GM12878 (cell line): ENCODE data around the gene PCDHGA7. TPM values are rescaled to one million over a fixed set of nuclear protein-coding genes. Genes with fewer than 3 reads are reported as not detected.

Experiments
- ATAC-seq: fragments of 200-7000 bp; cut with Tn5 transposase; 3 replicates; pipeline ENCODE4 v1.9.1; 2020; ENCODE audit warnings: mild to moderate bottlenecking, moderate library complexity
- BruUV-seq: library from RNA; stranded (reverse); fragments of 400-500 nt; replicated peaks from 2 replicates; lab custom pipeline; 2021; lab: Mats Ljungman, UMichigan
- CTCF ChIA-PET: fragments of 300-600 bp; sonication (Branson Sonifier 250); formaldehyde crosslinking; extraction: SDS; loops from one replicate; lab custom pipeline; 2021; ENCODE audit warnings: inconsistent platforms; lab: Yijun Ruan, JAX
- POLR2A ChIA-PET: fragments of 350-600 bp; formaldehyde crosslinking; extraction: SDS; loops from one replicate; lab custom pipeline; 2021; ENCODE audit warnings: inconsistent platforms; lab: Charles Lee
- RAD21 ChIA-PET: fragments of 300-600 bp; sonication (Branson Sonifier 250); formaldehyde crosslinking; loops from one replicate; lab custom pipeline; 2023; ENCODE audit warnings: antibody characterized with exemption; ENCODE audit not compliant: unreplicated experiment; lab: Charles Lee
- SMC1A ChIA-PET: fragments of 300-600 bp; sonication (Branson Sonifier 250); formaldehyde crosslinking; loops from one replicate; lab custom pipeline; 2023; ENCODE audit not compliant: unreplicated experiment, uncharacterized antibody; lab: Charles Lee
- DNase-seq: peaks from one replicate; pipeline ENCODE4 v3.0.0-alpha.2; 2011; ENCODE audit warnings: low read depth, low spot score
- FAIRE-seq: peaks from 3 replicates; lab custom pipeline; 2011; peaks lifted over from hg19 to GRCh38; lab: Jason Lieb, UNC
- H2AFZ ChIP-seq: 2 replicates; pipeline ENCODE4 v1.6.0; 2011; ENCODE audit warnings: low read depth, low read length, control low read depth; ENCODE audit not compliant: control insufficient read depth
- H3K27ac ChIP-seq: 2 replicates; pipeline ENCODE4 v1.5.1; 2011; ENCODE audit warnings: control low read depth; ENCODE audit not compliant: control insufficient read depth, insufficient read depth
- H3K27me3 ChIP-seq, 2 experiments: replicated peaks in 1 of 2; 2 replicates each; pipeline versions ENCODE4 v1.6.0 to v1.6.1; 2011; ENCODE audit warnings: low read length in 1 of 2; ENCODE audit not compliant: control insufficient read depth in 2 of 2, insufficient read depth in 2 of 2
- H3K36me3 ChIP-seq, 2 experiments: 2 replicates each; pipeline ENCODE4 v1.5.1; 2011; ENCODE audit warnings: low read length in 1 of 2; ENCODE audit not compliant: control insufficient read depth in 2 of 2, insufficient read depth in 2 of 2
- H3K4me1 ChIP-seq: 2 replicates; pipeline ENCODE4 v1.6.1; 2011; ENCODE audit warnings: mild to moderate bottlenecking, low read length, moderate library complexity, mixed read lengths; ENCODE audit not compliant: control insufficient read depth, insufficient read depth
- H3K4me2 ChIP-seq: 2 replicates; pipeline ENCODE4 v1.6.0; 2011; ENCODE audit warnings: control low read depth; ENCODE audit not compliant: control insufficient read depth, insufficient read depth
- H3K4me3 ChIP-seq: fragments of 200-600 bp; sonication (generic); 2 replicates; pipeline ENCODE4 v1.5.1; 2016
- H3K79me2 ChIP-seq: 2 replicates; pipeline ENCODE4 v1.6.0; 2011; ENCODE audit warnings: low read length; ENCODE audit not compliant: control insufficient read depth, insufficient read depth
- H3K9ac ChIP-seq: 2 replicates; pipeline ENCODE4 v1.8.0; 2011; ENCODE audit warnings: low read length, control low read depth, mixed read lengths; ENCODE audit not compliant: control insufficient read depth, insufficient read depth
- H3K9me3 ChIP-seq: replicated peaks from 3 replicates; pipeline ENCODE4 v1.5.1; 2011; ENCODE audit warnings: mild to moderate bottlenecking, low read length; ENCODE audit not compliant: control insufficient read depth, insufficient read depth
- H4K20me1 ChIP-seq: 2 replicates; pipeline ENCODE4 v1.6.0; 2011; ENCODE audit not compliant: control insufficient read depth, insufficient read depth
- CBX5 ChIP-seq: sonication (generic); IDR thresholded peaks from 2 replicates; pipeline ENCODE4 v1.6.1; 2016; ENCODE audit warnings: low read depth, moderate library complexity, mild to moderate bottlenecking, inconsistent platforms
- CTCF ChIP-seq, 3 experiments: IDR thresholded peaks in 2 of 3; conservative IDR thresholded peaks in 1 of 3; 2 replicates each; pipeline ENCODE4 v1.5.1; 2011; ENCODE audit warnings: low read depth in 3 of 3, low read length in 3 of 3, mild to moderate bottlenecking in 3 of 3, control low read depth in 2 of 3, moderate library complexity in 2 of 3, inconsistent platforms in 1 of 3, mixed read lengths in 1 of 3; ENCODE audit not compliant: control insufficient read depth in 2 of 3, insufficient read depth in 1 of 3; ENCODE audit errors: extremely low read depth in 1 of 3
- RAD21 ChIP-seq: IDR thresholded peaks from 2 replicates; pipeline ENCODE4 v1.6.1; 2011; ENCODE audit warnings: mild to moderate bottlenecking, low read depth, low read length, moderate library complexity; ENCODE audit not compliant: insufficient read depth
- TBL1XR1 ChIP-seq: IDR thresholded peaks from 2 replicates; pipeline ENCODE4 v1.6.1; 2012; ENCODE audit warnings: low read depth, low read length, improper control_type of control experiment
- WGBS: methylation state at CpG from one replicate; pipeline ENCODE4 v1.1.6; 2016; ENCODE audit warnings: low lambda C conversion rate; ENCODE audit not compliant: insufficient replicate concordance, insufficient coverage; ENCODE audit errors: missing lambda C conversion rate; 5-methylcytosine and 5-hydroxymethylcytosine counted together
- in situ Hi-C: fragments of 300-500 bp; cut with MboI; formaldehyde crosslinking; loops from 9 replicates; pipeline ENCODE4 v1.14.3; 2018; ENCODE audit warnings: mixed read lengths
- intact Hi-C: fragments of 100-400 bp; cut with micrococcal nuclease; formaldehyde crosslinking; loops from one replicate; pipeline ENCODE4 v1.14.2; 2022; ENCODE audit not compliant: unreplicated experiment
- polyA plus RNA-seq, 11 experiments: library from polyadenylated mRNA; depleted of rRNA in 4 of 11; unstranded in 6 of 11; stranded (reverse) in 5 of 11; fragments of >200 nt; fragmentation: Nextera tagmentation in 4 of 11; fragmentation: Illumina TruSeq in 1 of 11; extraction: Ambion mirVana in 4 of 11; extraction: Trizol in 1 of 11; gene quantifications; 1 replicate in 1 of 11; 2 replicates in 10 of 11; pipeline versions ENCODE4 v1.2.1 to v1.2.3, GENCODE V29; 2011 to 2016; ENCODE audit warnings: inconsistent platforms in 2 of 11, missing spikeins in 2 of 11, low read depth in 1 of 11
- total RNA-seq, 4 experiments: library from RNA; depleted of rRNA in 3 of 4; stranded (reverse); fragments of >200 nt in 3 of 4; fragmentation: Illumina TruSeq in 1 of 4; extraction: Trizol in 1 of 4; gene quantifications; 2 replicates each; pipeline versions ENCODE4 v1.2.1 to v1.2.3, GENCODE V29; 2013 to 2021

Gene PCDHGA7
- total and polyA plus RNA-seq, 10 of the 15 experiments (the other 5 are each of a cell fraction or from before 2014, with no cell fraction given) = 0.01 to 0.18 (median 0.08) TPM; not detected in 3

DNA sequence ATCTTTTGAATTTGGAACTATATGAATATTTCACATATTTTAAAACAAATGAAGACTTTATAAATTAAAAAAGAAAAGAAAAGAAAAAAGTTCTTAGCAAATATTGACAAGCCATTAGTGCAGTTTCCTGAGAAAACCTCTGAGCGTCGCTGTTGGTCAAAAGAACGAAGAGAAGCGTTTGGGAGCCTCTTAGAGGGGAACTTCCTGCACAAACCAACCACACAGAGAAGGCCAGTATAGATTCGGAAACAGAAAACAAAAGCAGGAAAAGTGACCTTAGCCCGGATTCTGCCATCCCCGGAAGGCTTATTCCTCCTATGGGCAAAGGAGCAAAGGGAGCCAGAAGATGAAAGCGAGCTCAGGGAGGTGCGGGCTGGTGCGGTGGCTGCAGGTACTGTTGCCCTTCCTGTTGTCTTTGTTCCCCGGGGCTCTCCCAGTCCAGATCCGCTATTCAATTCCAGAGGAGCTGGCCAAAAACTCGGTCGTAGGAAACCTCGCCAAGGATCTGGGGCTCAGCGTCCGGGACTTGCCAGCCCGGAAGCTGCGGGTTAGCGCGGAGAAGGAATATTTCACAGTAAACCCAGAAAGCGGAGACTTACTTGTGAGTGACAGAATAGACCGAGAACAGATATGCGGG is 22.6 kb upstream of the PCDHGA7 start, which contains the start of gene PCDHGB2:
PCDHGB2 (plus strand) TSS at position 205 of the 637 bp plus-strand sequence; CDS start at position 347, 142 bp downstream.
- POLR2A ChIA-PET = no interaction called here
- SMC1A ChIA-PET = no interaction called here
- intact Hi-C loops = no loop called here

More for the DNA sequence above, 22.6 kb upstream of the PCDHGA7 start, which contains the start of gene PCDHGB2:
- Histone ChIP-seq H3K9ac (no peak within 1 kb of the TSS), H4K20me1 (no peaks in the 10 kb centered on the region), H3K4me1 (no peaks in the 10 kb centered on the region), H3K4me2 (no peak within 1 kb of the TSS), H2AFZ (no peak within 1 kb of the TSS), H3K36me3 (no peaks in the 10 kb centered on the region), H3K4me3 (peak within 1 kb of the TSS; percentile 12), H3K79me2 (no peaks in the 10 kb centered on the region), H3K27me3 (no peaks in the 10 kb centered on the region), H3K27ac (no peak within 1 kb of the TSS), H3K9me3 (peaks cover 6% of the 10 kb centered on the region; the same call in 2 of the 3 replicates)
- in situ Hi-C loops = no loop called here
- DNase-seq = no peak
- TF ChIP-seq CBX5 (0 out of 2 replicates have a peak, but pooled peaks have one; percentile 25), TBL1XR1 (no peak), CTCF (IDR thresholded peaks at IDR 0.05 in 2 of 3, conservative IDR thresholded peaks at IDR 0.05 in 1 of 3; ENCODE audit: control insufficient read depth in 2 of 3, extremely low read depth in 1 of 3, insufficient read depth in 1 of 3, low read depth in 3 of 3, low read length in 3 of 3) (peak; percentile 7 to 53 (median 35); a peak in 4 of 6 replicates), RAD21 (peak; percentile 47; the same call in 1 of the 2 replicates)
- WGBS = 31% methylated on average over 24 of the region's 24 CpGs
- RAD21 ChIA-PET = no interaction called here
- CTCF ChIA-PET = interaction anchor here (0.6 to 1.4 kb wide), 5 partner anchors 10 to 204 kb away, joined by 3 to 4 read pairs (median 3); partner anchors contain the start of gene PCDHGB3
- no TSS peak for BruUV-seq
- FAIRE-seq = no peak
- peak; percentile 64 for ATAC-seq
